HG02884 (cell line): ENCODE data around the gene APOF.
"Not testable (repeated sequence)": the region's sequence is repeated elsewhere in the genome, so short reads cannot be mapped to it uniquely, and the experiment has no call there.

Experiments used
- ATAC-seq: cut with Tn5 transposase; IDR thresholded peaks from one replicate; pipeline ENCODE4 v1.9.1; 2021; ENCODE audit warnings: mild to moderate bottlenecking, moderate library complexity; ENCODE audit not compliant: unreplicated experiment

Gene APOF

GRCh38 chr12:56374726-56375597 is 12.3 kb upstream of the APOF start:
- no peak for ATAC-seq

GRCh38 chr12:56373515-56373914 is 10.9 kb upstream of the APOF start:
- ATAC-seq, result no peak

GRCh38 chr12:56366948-56367347 is 4.3 kb upstream of the APOF start:
- ATAC-seq, result no peak

- ATAC-seq, result no peak
Measured at GRCh38 chr12:56361487-56362129, 1.0 kb downstream of the APOF start.

- ATAC-seq, result peak; percentile 93
Measured at GRCh38 chr12:56359851-56360767, 2.5 kb downstream of the APOF start, which contains the start of gene STAT2. Gene STAT2, minus strand, starts transcription at chr12:56360107. Its CDS starts 3,536 bp downstream, at chr12:56356571.

GRCh38 chr12:56358836-56359532 is 3.7 kb downstream of the APOF start:
- no peak for ATAC-seq

GRCh38 chr12:56351325-56351724 is 11.3 kb downstream of the APOF start:
- ATAC-seq, result no peak

- ATAC-seq, result no peak
Measured at GRCh38 chr12:56350662-56351061, 12.0 kb downstream of the APOF start.

- ATAC-seq, result no peak
Measured at GRCh38 chr12:56348776-56349175, 13.9 kb downstream of the APOF start.

- ATAC-seq, result not testable (repeated sequence)
Measured at GRCh38 chr12:56347255-56347654, 15.4 kb downstream of the APOF start.

- ATAC-seq, result no peak
Measured at GRCh38 chr12:56346675-56347074, 16.0 kb downstream of the APOF start.

GRCh38 chr12:56342290-56342689 is 20.4 kb downstream of the APOF start:
- ATAC-seq, result not testable (repeated sequence)

- ATAC-seq, result no peak
Measured at GRCh38 chr12:56341616-56342015, 21.0 kb downstream of the APOF start.

- no peak for ATAC-seq
Measured at GRCh38 chr12:56339158-56339422, 23.6 kb downstream of the APOF start.

- ATAC-seq, result no peak
Measured at GRCh38 chr12:56338308-56339157, 24.1 kb downstream of the APOF start, which contains the start of gene IL23A. Gene IL23A, plus strand, starts transcription at chr12:56338884. Its CDS starts 161 bp downstream, at chr12:56339045.

- ATAC-seq, result no peak
Measured at GRCh38 chr12:56337753-56338251, 24.9 kb downstream of the APOF start.

GRCh38 chr12:56336361-56337167 is 26.1 kb downstream of the APOF start:
- no peak for ATAC-seq

GRCh38 chr12:56335527-56335926 is 27.1 kb downstream of the APOF start:
- ATAC-seq, result not testable (repeated sequence)

GRCh38 chr12:56334490-56334793 is 28.2 kb downstream of the APOF start:
- no peak for ATAC-seq
